ENCODE results near the gene ITGA3.

Gene ITGA3

DNA sequence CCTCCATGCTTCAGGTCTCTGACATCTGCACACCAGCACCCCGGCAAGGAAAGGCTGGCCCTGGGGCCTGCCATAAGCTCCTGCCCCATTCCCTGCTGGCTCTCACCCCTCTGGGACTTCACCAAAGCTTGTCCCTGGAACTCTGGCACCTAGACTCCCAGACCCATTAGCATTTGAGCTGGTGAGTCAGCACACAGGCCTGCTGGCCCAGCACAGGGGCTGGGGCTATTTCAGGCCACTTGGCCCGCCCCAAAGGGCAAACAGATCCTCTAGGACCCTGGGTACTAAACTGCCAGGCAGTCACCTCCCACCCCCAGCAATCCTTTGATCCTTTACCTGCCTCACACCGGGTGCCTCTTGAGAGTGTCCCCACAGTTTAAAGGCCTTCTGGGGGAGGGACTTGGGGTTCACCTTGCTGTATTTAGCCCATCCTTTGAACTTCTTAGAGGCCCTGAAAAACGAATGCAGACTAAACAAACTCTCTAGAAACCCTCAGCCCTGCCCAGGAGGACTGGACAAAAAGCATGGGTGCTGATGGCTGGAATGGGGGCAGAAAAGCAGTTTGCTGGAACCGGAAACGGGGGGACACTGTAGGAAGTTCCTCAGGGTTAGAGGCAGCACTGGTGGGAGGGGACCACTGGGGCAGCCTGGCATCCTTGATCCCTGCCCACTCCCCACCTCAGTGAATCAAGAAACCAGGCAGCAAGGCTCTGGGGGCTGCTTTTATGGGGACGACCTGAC is 77.3 kb downstream of the ITGA3 start:
- peak; percentile 51 for DNase-seq

DNA sequence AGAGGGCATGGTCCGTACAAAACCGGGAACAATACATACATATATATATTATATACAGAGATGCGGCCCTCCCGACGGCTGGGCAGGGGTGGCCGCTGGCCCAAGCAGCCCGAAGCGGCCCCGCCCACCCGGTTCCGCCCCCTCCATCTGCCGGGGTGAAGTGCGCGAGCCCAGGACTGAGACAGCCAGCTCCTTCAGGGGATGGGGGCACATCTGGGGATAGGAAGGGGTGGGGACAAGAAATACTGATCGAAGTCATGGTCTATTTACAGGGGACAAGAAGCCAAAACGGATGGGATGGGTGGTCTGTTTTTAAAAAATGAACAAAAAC is 77.8 kb downstream of the ITGA3 start:
- DNase-seq: no peak

DNA sequence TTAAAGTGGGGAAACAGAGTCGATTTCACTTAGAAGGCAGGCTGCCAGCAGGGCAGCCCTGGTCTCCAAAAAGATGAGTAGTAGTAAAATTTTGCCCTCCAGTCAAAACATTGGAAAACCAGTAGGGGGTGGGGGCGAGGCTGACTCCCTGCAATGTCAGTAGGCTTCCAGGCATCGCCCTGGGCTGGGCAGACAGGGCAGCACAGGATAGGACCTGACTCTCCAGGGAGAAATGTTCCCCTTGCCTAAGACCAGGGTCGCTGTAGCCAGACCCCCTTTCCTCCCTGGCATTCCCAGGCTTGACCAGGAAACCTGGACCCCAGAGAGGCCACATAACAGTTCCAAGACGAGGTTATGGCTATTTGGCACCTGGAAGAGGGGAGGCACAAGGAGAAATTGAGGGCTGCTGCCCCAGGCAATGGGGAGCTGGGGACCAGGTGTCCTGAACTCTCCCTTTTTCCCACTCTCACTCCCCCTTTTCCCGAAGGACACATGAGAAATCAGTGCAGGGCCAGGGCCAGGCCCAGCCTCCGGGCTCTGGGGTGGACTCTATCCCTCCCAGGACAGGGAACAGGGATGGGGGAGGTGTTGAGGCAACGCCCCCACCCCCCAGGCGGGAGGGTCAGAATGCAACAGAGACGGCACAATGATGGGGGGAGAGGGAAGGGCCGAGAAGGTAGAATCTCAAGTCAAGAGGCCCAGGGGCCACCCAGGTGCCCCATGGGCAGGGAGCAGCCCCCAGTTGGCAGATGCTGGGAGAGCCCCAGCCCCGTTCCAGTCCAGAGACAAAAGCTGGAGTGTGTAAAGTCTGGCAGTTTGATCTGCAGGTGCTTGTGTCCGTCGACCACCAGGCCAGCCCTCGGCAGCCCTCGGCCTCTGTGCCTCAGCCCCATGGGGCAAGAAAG is 78.5 kb downstream of the ITGA3 start:
- DNase-seq: no peak

DNA sequence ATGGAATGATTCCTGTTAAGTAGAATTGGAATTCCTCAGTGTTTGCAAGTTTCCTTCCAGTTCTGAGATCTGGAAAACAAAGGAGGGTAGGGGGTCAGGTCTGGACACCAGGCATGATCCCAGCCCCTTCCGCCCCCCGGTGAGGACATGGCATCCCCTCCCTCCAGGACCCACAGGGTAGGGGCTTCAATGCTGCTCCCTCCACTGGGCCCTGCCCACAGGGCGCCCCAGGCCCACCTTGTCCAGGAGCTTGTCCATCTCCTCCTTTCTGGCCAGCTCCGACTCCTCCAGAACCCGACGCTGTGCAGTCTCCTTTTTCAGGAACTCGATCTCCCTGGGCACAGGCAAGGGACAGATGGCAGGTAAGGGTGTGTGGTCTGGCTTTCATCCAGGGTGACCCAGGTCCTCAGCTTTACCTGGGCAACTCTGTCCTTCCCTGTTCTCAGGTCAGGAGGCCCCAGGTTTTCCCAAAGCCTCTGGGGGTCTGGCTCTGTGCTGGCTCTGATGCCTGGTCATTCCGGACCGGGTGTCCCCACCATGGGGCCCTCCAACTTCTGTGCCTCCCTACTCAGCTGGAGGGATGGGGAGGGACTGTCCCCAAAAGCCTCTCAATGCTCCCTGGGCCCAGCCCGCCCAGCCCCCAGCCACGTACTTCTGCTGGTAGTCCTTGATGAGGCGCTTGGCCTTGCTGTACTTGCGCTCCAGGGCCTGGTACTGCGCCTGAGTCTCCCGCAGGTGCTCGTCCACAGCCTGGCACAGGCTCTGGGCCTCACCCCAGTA is 79.6 kb downstream of the ITGA3 start:
- DNase-seq: peak; percentile 25

DNA sequence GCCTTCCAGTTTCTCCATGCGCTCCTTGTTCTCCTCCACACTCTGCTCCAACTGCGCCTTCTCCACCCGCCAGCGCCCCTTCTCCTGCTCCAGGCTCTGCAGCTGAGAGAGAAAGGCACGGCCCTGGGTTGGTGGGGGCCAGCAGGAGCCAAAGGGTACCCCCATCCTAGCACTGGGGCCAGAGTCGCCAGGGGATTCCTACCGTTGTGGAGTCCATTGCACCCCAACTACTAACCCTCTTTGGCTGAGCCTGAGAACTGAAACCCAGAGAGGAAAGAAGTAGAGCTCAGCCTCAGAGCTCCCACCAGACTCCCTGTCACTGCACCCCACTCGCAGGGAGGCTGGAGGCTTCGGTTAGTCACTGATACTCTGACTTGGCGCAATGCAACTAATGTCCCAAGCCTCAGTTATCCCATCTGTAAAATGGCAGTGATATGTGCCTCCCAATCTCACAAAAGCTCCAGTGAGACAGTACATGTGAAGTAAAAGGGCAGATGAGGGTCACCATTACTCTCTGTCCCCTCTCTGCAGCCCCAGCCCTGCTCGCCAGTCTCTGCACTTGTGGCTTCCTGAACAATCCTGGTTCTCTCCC is 80.3 kb downstream of the ITGA3 start:
- no peak for DNase-seq

DNA sequence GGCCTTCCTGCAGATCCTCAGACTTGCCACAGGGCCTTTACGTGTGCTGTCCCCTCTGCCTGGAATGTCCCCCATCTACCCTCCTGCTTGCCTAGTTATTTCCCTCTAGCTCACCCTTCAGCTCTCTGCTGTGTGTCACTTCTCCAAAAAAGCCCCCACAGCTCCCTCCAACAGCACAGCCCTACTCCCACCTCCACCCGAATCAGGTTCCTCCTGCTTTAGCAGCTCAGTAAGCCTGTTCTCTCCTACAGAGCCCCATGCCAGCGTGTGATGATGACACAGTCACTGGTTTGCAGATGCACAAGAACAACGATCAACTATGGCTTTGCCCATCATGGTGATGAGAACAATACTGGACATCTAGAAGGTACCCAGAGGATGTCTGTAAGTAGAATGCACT is 81.1 kb downstream of the ITGA3 start:
- DNase-seq: no peak

DNA sequence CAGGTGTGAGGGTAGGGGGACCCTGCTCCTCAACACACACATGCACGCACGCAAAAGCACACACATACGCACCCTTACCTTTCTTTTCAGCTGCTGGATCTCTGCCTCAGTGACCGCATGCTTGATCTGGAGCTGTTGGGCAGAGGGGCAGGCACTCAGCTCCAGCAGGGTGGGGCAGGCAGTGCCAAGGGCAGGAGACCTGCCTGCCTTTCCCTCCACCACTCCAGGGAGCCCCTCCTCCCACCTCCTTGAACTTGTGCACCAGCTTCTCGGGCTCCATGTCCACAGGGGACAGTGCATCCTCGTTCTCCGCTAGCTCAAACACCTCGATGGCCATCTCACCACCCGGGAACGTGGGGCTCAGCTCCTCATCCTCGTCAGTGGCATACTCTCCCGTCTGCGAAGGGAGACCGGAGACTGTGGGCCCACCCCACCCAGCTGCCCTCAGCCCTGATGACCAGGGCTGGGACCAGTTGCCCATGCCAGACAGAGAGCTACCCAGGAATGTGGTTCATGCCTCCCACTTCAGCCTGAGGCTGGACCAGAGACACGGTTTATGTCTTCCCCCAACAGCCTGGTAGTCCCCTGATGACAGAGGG is 83.4 kb downstream of the ITGA3 start:
- DNase-seq: no peak
